Esophagus (tissue), 2 donors: ENCODE data around the gene TNS1. TPM values are rescaled to one million over a fixed set of nuclear protein-coding genes. Genes with fewer than 3 reads are reported as not detected.
A peak's percentile ranks its signal among the peaks of the same experiment; 100 is the strongest.

Experiments
- H3K27ac ChIP-seq, 2 donors: one replicate each; pipeline ENCODE4 v1.5.1; 2013; ENCODE audit warnings: low read depth in 2 of 2, mild to moderate bottlenecking in 2 of 2, inconsistent platforms in 1 of 2, low read length in 1 of 2, moderate library complexity in 1 of 2
- H3K27me3 ChIP-seq, 2 donors: one replicate each; pipeline ENCODE4 v1.6.1; 2013; ENCODE audit warnings: low read length in 2 of 2, control low read depth in 1 of 2, mild to moderate bottlenecking in 1 of 2; ENCODE audit not compliant: insufficient read depth in 2 of 2, control insufficient read depth in 1 of 2
- H3K36me3 ChIP-seq, 2 donors: one replicate each; pipeline ENCODE4 v1.6.1; 2013; ENCODE audit warnings: low read length in 1 of 2; ENCODE audit not compliant: control insufficient read depth in 2 of 2, insufficient read depth in 2 of 2
- H3K4me1 ChIP-seq, 2 donors: one replicate each; pipeline ENCODE4 v1.6.1; 2013; ENCODE audit warnings: low read length in 1 of 2; ENCODE audit not compliant: control insufficient read depth in 2 of 2, insufficient read depth in 2 of 2
- H3K4me3 ChIP-seq, 2 donors: one replicate each; pipeline ENCODE4 v1.5.1; 2013; ENCODE audit warnings: low read length in 2 of 2, mild to moderate bottlenecking in 2 of 2, low read depth in 1 of 2, moderate library complexity in 1 of 2
- H3K9me3 ChIP-seq, 2 donors: one replicate each; pipeline ENCODE4 v1.6.1; 2013; ENCODE audit warnings: mild to moderate bottlenecking in 2 of 2, low read depth in 1 of 2, low read length in 1 of 2, moderate library complexity in 1 of 2; ENCODE audit not compliant: control insufficient read depth in 2 of 2, insufficient read depth in 1 of 2
- WGBS, 2 donors: extraction: QIAGEN DNeasy Blood & Tissue Kit; methylation state at CpG; one replicate each; pipeline ENCODE4 v1.1.7; 2013; 5-methylcytosine and 5-hydroxymethylcytosine counted together
- polyA plus RNA-seq, 2 donors: library from polyadenylated mRNA; stranded (reverse); fragments of 200-250 nt; gene quantifications; one replicate each; pipeline ENCODE4 v1.2.3, GENCODE V29; 2013
- donor health status: healthy with polysubstance abuse.
- donor health status: Bipolar disorder and iron deficiency.

TNS1 gene
- polyA plus RNA-seq, 2 donors, result 28.3 to 39.0 TPM

DNA sequence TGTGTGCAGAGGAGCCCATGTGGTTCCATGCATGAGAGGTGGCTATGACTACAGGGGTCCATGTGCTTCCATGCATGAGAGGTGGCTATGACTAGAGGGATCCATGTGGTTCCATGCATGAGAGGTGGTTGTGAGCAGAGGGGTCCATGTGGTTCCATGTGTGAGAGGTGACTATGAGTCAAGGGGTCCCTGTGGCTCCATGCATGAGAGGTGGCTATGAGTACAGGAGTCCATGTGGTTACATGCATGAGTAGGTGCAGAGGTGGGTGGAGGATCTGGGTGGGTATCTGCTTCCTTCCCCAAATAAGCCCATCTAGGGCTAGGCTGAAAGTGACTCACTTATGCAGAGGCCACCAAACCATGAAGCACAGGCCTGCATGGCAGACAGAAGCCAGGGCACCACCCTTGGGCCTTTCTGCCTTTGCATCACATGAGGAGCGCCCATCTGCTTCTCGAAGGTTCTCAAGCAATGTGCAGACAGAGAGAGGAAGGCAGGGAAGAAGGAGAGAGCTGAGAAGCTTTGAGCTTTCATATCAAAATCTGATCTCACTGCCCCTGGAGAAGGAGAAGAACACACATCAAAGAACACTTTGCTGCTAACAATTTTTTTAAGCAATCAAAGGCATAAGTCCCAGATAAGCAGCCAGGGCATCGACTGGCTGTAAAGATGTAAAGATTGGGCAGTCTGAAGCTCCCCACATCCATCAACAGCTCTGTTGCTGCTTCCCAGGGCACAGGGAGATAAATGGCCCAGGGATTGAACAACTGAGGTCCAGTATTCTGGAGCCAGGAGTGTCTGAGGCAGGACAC, 137.6 kb downstream of the TNS1 start:
- peaks cover 0 to 6% of the 10 kb centered on the region in 2 donors for H3K4me1 ChIP-seq
- WGBS, 2 donors, result 65% methylated on average over 3 of the region's 3 CpGs
- H3K27me3 ChIP-seq, result no peaks in the 10 kb centered on the region
- no peak overlapping the region for H3K27ac ChIP-seq
- no peak overlapping the region for H3K4me3 ChIP-seq
- H3K36me3 ChIP-seq, result peaks cover 5 to 6% of the 10 kb centered on the region in 2 donors
- H3K9me3 ChIP-seq, result no peaks in the 10 kb centered on the region

DNA sequence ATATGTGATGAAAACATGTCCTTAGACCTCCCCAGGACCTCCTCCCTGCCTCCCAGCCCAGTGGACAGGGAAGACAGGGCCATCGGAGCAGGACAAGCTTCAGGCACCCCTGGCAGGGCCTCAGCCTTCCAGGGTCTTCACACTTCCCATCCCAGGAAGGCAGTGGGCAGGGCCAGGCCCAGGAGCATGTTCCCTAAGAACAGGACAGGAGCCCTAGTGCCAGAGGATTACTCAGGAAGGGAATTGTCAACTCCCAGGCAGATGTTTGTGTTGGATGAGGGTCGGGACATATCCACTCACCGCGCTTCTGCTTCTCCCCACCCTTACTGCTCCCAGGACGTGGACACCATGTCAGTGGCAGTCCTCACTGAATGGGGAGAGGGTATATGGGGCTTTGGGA, 138.9 kb downstream of the TNS1 start:
- Histone ChIP-seq H3K4me3 (no peak overlapping the region), H3K4me1 (peaks cover 0 to 6% of the 10 kb centered on the region in 2 donors), H3K36me3 (peaks cover 5 to 6% of the 10 kb centered on the region in 2 donors), H3K9me3 (no peaks in the 10 kb centered on the region), H3K27me3 (no peaks in the 10 kb centered on the region), H3K27ac (peak overlapping the region in 1 of 2 donors; percentile 26)
- WGBS, 2 donors, result 67 to 76% methylated on average over 5 of the region's 5 CpGs

DNA sequence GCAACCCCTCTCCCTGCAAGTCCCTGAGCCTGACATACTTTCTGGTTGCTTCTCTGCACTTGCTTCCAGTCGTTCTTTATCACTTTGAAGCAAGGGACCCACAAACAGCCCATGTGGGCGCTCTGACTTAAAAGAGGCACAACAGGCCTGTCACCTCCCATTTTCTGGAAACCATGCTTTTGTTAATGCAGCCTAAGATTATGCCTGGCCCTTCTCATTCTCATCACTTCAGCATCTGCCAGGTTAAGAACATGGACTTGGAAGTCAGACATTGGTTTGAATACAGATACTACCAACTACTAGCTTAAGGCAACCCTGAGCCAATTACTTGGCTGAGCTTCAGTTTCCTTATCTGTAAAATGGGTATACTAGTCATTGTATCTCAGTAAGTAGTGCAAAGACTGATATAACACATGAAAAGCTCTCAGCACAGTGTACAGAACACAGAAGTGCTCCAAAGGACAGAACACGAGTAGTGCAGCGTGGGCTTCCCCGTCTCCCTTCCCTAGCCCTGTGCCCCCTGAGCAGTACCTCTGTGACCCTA, 141.4 kb downstream of the TNS1 start:
- Histone ChIP-seq H3K4me3 (no peak overlapping the region), H3K9me3 (no peaks in the 10 kb centered on the region), H3K4me1 (peaks cover 0 to 3% of the 10 kb centered on the region in 2 donors), H3K27ac (peak overlapping the region in 1 of 2 donors; percentile 15), H3K27me3 (no peaks in the 10 kb centered on the region), H3K36me3 (peaks cover 0 to 6% of the 10 kb centered on the region in 2 donors)
- WGBS, 2 donors, result 89 to 93% methylated on average over 5 of the region's 5 CpGs

DNA sequence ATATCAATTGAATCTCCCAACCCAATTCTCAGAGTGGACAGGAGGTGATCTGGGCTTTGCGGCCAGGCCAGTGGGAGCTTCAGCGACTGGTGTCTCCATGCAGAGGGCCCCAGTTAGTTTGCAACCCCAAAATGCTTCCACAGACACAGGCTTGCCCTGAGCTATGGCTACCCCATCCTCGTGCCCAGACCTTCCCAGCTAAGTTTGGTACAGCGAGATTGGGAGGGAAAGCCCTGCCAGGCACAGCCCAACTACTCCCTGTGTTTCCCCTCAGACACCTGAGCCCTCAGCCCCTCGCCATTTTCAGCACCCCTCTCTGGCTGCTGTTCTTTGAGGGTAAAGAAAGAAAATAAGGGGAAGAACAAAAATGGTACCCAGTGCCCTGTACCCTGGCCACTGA, 142.9 kb downstream of the TNS1 start:
- 83 to 89% methylated on average over 5 of the region's 5 CpGs for WGBS, 2 donors
- Histone ChIP-seq H3K4me1 (peaks cover 0 to 3% of the 10 kb centered on the region in 2 donors), H3K9me3 (no peaks in the 10 kb centered on the region), H3K27me3 (no peaks in the 10 kb centered on the region), H3K27ac (no peak overlapping the region), H3K4me3 (no peak overlapping the region), H3K36me3 (peaks cover 0 to 9% of the 10 kb centered on the region in 2 donors)

DNA sequence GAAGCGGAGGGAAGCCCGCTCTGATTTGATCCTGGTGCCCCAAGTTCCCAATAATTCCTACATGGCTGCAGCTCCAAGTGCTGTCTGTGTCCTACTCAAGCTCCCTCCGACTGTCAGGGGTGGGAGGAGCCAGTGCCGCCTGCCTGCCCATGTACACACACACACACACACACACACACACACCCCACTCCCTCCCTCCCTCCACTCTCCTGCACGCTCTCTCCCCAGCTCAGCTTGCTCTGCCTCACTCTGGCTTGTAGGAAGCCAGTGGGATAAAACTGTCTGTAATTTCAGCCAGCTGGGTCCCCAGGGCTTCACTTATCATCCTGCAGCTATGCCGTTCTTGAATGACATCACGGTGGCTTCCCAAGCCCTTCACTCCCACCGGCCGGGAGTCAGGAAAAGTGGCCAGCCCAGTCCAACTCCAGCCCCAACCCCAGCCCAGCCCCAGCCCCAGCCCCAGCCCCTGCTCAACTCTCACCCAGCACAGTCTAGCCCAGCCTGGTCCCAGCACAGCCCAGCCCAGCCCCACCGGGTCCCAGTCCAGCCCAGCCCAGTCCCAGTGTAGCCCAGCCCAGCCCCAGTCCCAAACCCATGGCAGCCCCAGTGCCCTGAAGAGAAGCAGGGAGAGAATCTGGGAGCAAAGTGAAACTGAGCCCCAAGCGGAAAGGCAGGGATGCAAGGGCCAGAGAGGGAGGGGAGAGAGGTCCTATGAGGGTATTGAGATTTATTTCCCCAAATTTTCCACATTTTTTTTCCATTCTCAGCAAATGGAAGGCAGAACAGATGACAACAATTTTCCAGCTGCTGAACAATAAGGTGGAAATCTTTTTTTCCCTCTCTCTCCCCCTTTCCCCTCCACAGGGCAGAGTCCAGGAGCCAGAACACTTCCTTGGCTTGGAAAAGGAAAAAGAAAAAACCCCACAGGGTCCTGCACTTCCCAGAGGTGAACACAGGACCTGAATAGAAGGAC, 144.0 kb downstream of the TNS1 start:
- 38 to 44% methylated on average over 11 of the region's 11 CpGs for WGBS, 2 donors
- Histone ChIP-seq H3K4me3 (no peak overlapping the region), H3K4me1 (peaks cover 0 to 6% of the 10 kb centered on the region in 2 donors), H3K9me3 (no peaks in the 10 kb centered on the region), H3K36me3 (peaks cover 0 to 9% of the 10 kb centered on the region in 2 donors), H3K27ac (peak overlapping the region; percentile 53 to 71), H3K27me3 (no peaks in the 10 kb centered on the region)

DNA sequence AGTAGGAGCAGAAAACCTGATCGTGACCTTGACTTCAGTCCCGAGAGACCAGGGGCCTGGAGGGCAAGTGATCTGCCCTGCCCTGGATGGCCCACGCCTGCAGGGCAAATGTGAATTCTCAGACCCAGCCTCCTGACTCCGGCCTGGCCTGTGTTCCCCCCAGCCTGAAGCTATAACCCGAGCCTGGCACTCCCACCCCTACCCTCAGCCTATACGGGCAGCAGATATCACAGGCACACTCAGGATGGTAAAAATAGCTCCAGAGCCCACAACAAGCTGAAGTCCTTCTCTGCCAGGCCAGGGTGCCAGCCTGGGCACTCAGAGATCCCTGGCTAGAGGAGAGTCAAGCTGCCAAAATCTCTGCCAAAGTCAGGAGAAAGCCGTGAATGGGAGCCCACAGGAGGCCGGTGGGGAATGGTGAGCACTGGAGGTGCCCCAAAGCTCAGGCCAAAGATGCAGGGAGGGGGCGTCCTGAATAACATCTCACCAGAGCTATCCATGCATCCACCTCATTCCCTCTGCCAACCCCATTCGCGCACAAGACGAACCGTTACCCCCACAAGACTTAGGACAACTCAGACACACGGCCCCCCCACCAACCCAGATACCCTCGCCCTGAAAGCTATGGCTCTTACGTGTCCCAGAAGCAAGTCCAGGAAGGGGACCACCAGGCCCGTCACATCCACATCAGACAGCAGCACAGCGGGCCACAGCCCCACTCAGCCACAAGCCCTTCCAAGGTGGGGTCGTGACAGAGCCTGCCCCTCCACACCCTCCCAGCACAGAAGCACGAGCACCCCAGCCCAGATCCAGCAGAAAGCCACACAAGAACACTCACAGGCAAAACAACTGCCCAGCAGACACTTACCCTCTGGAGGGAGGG, 144.9 kb downstream of the TNS1 start:
- Histone ChIP-seq H3K27me3 (no peaks in the 10 kb centered on the region), H3K36me3 (peaks cover 0 to 7% of the 10 kb centered on the region in 2 donors), H3K4me1 (peaks cover 5 to 12% of the 10 kb centered on the region in 2 donors), H3K27ac (peak overlapping the region; percentile 53 to 71), H3K9me3 (no peaks in the 10 kb centered on the region), H3K4me3 (peak overlapping the region in 1 of 2 donors; percentile 13)
- 66 to 70% methylated on average over 20 of the region's 20 CpGs for WGBS, 2 donors

DNA sequence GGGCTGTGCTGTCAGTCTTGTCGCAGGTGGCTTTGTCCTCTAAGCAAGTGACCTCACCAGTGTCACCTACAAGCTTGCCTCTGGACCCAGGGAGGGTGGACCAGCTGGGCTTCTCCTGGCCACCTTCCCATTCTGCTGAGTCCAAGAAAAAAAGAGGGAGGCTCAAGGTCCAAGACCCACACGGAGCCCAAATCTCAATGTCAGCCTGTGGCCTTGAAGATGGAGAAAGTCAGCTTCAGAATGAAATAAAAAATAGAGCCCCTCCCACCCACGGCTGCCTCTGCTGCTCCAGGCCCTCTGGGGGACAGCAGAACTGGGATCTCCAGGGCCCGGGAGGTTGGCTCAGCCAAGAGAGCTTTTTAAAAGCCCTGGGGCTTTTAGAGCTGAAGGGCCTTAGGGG, 145.9 kb downstream of the TNS1 start:
- WGBS, 2 donors, result 35 to 44% methylated on average over 4 of the region's 4 CpGs
- Histone ChIP-seq H3K36me3 (peaks cover 0 to 4% of the 10 kb centered on the region in 2 donors), H3K27ac (peak overlapping the region; percentile 53 to 71), H3K9me3 (no peaks in the 10 kb centered on the region), H3K4me1 (peaks cover 7 to 14% of the 10 kb centered on the region in 2 donors), H3K4me3 (no peak overlapping the region), H3K27me3 (no peaks in the 10 kb centered on the region)

DNA sequence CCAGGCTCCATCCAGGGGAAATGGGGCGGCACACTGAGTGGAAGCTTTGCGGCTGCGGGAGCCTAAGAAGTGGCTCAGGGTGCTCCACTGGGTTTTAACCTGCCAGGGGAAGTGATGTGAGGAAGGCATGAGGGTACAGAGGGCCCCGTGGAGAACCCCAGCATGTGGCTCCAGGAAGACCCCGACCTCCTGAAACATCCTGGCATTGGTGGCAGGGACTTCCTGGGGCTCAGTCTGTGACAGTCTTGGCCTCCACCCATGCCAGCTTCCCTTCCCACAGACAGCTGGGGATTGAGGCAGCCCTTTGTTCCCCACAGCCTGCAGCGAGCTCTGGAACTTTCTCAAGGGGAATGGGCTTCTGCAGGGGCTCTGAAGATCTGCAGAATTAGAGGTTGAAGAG, 146.6 kb downstream of the TNS1 start:
- Histone ChIP-seq H3K9me3 (no peaks in the 10 kb centered on the region), H3K4me3 (no peak overlapping the region), H3K36me3 (peaks cover 0 to 4% of the 10 kb centered on the region in 2 donors), H3K4me1 (peaks cover 10 to 14% of the 10 kb centered on the region in 2 donors), H3K27ac (no peak overlapping the region), H3K27me3 (no peaks in the 10 kb centered on the region)
- 86% methylated on average over 6 of the region's 6 CpGs for WGBS, 2 donors
